Measurements from ENCODE around the gene NDUFS8.
"Not testable (repeated sequence)": the region's sequence is repeated elsewhere in the genome, so short reads cannot be mapped to it uniquely, and the experiment has no call there.

The NDUFS8 gene

DNA sequence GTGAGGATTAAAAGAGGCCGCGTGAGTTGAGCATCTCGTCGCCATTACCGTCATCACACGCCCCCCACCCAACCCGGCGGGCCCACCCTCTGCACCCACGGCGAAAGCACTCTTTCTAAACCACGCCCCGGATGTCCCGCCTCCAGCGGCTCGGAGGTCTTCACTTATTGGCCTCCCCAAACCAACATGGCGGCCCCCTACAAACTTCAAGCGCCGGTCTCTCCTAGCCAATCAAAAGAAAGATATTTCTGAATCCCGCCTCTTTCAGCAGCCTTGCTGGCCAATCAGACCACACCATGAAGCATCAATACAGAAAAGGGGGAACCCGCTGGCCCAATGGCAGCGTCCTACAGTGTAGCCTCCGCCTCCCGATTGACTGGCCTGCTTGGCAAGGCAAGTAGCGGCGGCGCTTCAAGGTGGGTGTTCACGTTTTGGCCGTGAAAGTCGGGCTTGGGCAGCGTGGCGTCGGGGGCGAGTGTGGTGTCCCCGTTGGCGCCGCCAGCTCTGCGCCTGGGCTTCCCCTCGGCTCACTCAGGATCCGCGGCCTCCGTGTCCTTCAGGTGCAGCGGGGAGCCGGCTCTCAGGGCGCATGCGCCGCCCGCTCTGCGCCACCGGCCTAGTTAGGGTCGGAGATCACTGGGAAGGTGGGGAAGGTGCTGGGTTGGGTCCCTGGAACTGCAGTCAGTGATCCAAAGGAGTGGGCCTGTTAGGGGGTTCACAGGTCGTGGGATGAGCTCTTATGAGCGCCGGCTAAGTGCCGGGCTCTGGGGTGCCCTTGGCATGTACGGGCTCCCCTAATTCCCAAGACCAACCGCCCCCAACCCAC lies at the start of gene NDUFS8:
Gene NDUFS8 (plus strand): TSS at position 364 of the 826 bp plus-strand sequence. CDS start 1,471 bp downstream, outside the sequence.
- H3K4me3 ChIP-seq (ENCODE audit: low read length, poor library complexity, severe bottlenecking), result peak within 1 kb of the TSS; percentile 100
- peak within 1 kb of the TSS; percentile 90 for H2AFZ ChIP-seq (ENCODE audit: low read length)
- peaks cover 43% of the 10 kb centered on the region for H3K79me2 ChIP-seq (ENCODE audit: insufficient read depth, low read length)
- no peaks in the 10 kb centered on the region for H3K27me3 ChIP-seq (ENCODE audit: insufficient read depth, low read length, poor library complexity, severe bottlenecking)
- TF ChIP-seq, protein P1, sequence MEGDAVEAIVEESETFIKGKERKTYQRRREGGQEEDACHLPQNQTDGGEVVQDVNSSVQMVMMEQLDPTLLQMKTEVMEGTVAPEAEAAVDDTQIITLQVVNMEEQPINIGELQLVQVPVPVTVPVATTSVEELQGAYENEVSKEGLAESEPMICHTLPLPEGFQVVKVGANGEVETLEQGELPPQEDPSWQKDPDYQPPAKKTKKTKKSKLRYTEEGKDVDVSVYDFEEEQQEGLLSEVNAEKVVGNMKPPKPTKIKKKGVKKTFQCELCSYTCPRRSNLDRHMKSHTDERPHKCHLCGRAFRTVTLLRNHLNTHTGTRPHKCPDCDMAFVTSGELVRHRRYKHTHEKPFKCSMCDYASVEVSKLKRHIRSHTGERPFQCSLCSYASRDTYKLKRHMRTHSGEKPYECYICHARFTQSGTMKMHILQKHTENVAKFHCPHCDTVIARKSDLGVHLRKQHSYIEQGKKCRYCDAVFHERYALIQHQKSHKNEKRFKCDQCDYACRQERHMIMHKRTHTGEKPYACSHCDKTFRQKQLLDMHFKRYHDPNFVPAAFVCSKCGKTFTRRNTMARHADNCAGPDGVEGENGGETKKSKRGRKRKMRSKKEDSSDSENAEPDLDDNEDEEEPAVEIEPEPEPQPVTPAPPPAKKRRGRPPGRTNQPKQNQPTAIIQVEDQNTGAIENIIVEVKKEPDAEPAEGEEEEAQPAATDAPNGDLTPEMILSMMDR (conservative IDR thresholded peaks at IDR 0.05; ENCODE audit: low read length), result no peak
- no peak for TF ChIP-seq EZH2phosphoT487 (IDR thresholded peaks at IDR 0.05; ENCODE audit: borderline replicate concordance)
- H3K9ac ChIP-seq (ENCODE audit: low read depth, low read length, poor library complexity, severe bottlenecking), result peak within 1 kb of the TSS; percentile 99
- H3K4me1 ChIP-seq (ENCODE audit: insufficient read depth, low read length, poor library complexity, severe bottlenecking), result peaks cover 27% of the 10 kb centered on the region
- H4K20me1 ChIP-seq (ENCODE audit: insufficient read depth, low read length, poor library complexity, severe bottlenecking), result peaks cover 8% of the 10 kb centered on the region
- no peaks in the 10 kb centered on the region for H3K9me3 ChIP-seq (ENCODE audit: insufficient read depth, low read depth, low read length)
- peak within 1 kb of the TSS; percentile 96 for H3K4me2 ChIP-seq (ENCODE audit: low read depth, low read length, poor library complexity, severe bottlenecking)
- no peaks in the 10 kb centered on the region for H3K9me2 ChIP-seq (replicated peaks; ENCODE audit: low read depth, low read length)
- H3F3A ChIP-seq (ENCODE audit: low read depth), result no peaks in the 10 kb centered on the region
- peaks cover 4% of the 10 kb centered on the region; the same call in 1 of the 2 replicates for H3K36me3 ChIP-seq (ENCODE audit: insufficient read depth, low read length)

DNA sequence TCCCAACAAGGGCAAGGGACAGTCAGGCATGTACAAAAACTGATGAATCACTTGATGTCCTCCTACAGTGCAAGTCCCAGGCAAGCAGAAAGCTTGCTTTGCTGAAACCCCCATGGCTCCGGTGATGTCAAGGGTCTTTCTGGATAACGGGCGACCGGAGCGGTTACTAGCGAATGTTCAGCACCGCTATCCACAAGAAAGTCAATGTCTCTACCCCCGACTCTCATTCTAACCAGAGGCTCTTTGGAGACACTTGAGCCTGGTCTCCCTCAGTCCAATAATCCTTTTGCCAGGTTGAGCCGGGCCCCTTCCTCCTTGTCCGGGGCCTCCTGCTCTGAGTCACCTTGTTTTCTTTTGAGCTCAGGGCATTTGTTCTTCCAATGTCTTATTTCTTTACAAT lies 49.3 kb upstream of the NDUFS8 start:
- H3K4me3 ChIP-seq (ENCODE audit: low read length, poor library complexity, severe bottlenecking); H3K4me1 ChIP-seq (ENCODE audit: insufficient read depth, low read length, poor library complexity, severe bottlenecking); H3K9me2 ChIP-seq (replicated peaks; ENCODE audit: low read depth, low read length); H3K36me3 ChIP-seq (ENCODE audit: insufficient read depth, low read length); H3K9ac ChIP-seq (ENCODE audit: low read depth, low read length, poor library complexity, severe bottlenecking); H2AFZ ChIP-seq (ENCODE audit: low read length); H3K79me2 ChIP-seq (ENCODE audit: insufficient read depth, low read length); H3K27me3 ChIP-seq (ENCODE audit: insufficient read depth, low read length, poor library complexity, severe bottlenecking); H3F3A ChIP-seq (ENCODE audit: low read depth); H3K4me2 ChIP-seq (ENCODE audit: low read depth, low read length, poor library complexity, severe bottlenecking); H3K9me3 ChIP-seq (ENCODE audit: insufficient read depth, low read depth, low read length); H4K20me1 ChIP-seq (ENCODE audit: insufficient read depth, low read length, poor library complexity, severe bottlenecking): not testable (repeated sequence)

DNA sequence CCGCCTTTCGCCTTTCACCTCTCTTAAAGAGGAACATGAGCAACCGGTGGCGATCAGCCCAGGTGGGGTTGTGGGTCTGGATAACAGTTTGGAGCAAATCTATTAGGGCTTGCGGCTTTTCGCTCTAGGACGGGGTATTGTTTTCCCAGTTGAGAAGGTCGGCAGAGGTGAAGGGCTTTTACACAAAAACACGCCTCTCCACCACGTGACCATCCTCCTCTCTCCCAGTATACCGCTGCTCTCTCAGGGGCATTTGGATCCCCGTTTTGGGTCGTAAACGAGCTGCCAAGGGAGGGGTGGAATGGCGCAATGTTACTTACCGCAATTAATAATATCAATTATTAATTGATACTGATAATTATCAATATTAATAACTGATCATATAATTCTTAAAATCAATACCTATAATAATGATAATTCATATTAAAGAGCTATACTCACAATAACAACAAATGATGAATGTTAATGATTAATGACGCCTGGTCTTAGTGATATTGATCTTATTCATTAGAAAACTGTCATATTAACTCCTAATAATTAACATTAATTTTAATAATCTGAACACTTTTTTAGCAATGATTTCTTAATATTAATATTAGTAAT lies 48.1 kb upstream of the NDUFS8 start:
- not testable (repeated sequence) for H3K4me1 ChIP-seq (ENCODE audit: insufficient read depth, low read length, poor library complexity, severe bottlenecking); H3K36me3 ChIP-seq (ENCODE audit: insufficient read depth, low read length); H3K79me2 ChIP-seq (ENCODE audit: insufficient read depth, low read length); H4K20me1 ChIP-seq (ENCODE audit: insufficient read depth, low read length, poor library complexity, severe bottlenecking); H3K9ac ChIP-seq (ENCODE audit: low read depth, low read length, poor library complexity, severe bottlenecking); H3K9me3 ChIP-seq (ENCODE audit: insufficient read depth, low read depth, low read length); H2AFZ ChIP-seq (ENCODE audit: low read length); H3K4me2 ChIP-seq (ENCODE audit: low read depth, low read length, poor library complexity, severe bottlenecking); H3K4me3 ChIP-seq (ENCODE audit: low read length, poor library complexity, severe bottlenecking); H3K9me2 ChIP-seq (replicated peaks; ENCODE audit: low read depth, low read length); H3F3A ChIP-seq (ENCODE audit: low read depth); H3K27me3 ChIP-seq (ENCODE audit: insufficient read depth, low read length, poor library complexity, severe bottlenecking)

DNA sequence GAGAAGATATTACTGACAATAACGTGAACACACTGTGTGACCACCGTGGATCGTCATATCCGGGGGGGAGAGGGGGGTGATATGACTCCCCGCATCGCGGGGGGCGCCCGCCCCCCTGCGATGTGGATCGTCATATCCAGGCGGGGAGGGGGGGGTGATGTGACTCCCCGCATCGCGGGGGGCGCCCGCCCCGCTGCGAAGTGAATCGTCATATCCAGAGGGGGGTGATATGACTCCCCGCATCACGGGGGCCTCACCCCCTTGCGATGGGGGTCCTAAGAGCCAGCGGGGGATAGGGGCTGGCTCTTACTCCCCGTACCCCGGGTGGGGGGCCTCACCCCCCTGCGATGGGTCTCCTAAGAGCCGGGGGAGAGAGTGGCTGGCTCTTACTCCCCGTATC lies 46.5 kb upstream of the NDUFS8 start:
- no peak overlapping the region for H3K4me3 ChIP-seq (ENCODE audit: low read length, poor library complexity, severe bottlenecking)
- TF ChIP-seq, protein P1 (conservative IDR thresholded peaks at IDR 0.05; ENCODE audit: low read length), result no peak
- no peak for TF ChIP-seq EZH2phosphoT487 (IDR thresholded peaks at IDR 0.05; ENCODE audit: borderline replicate concordance)
- H3K4me1 ChIP-seq (ENCODE audit: insufficient read depth, low read length, poor library complexity, severe bottlenecking), result no peaks in the 10 kb centered on the region
- H3K79me2 ChIP-seq (ENCODE audit: insufficient read depth, low read length), result no peaks in the 10 kb centered on the region
- H3K9me3 ChIP-seq (ENCODE audit: insufficient read depth, low read depth, low read length), result no peaks in the 10 kb centered on the region
- no peak overlapping the region for H3K4me2 ChIP-seq (ENCODE audit: low read depth, low read length, poor library complexity, severe bottlenecking)
- H3K27me3 ChIP-seq (ENCODE audit: insufficient read depth, low read length, poor library complexity, severe bottlenecking), result no peaks in the 10 kb centered on the region
- no peaks in the 10 kb centered on the region for H3K9me2 ChIP-seq (replicated peaks; ENCODE audit: low read depth, low read length)
- no peak overlapping the region for H3K9ac ChIP-seq (ENCODE audit: low read depth, low read length, poor library complexity, severe bottlenecking)
- H4K20me1 ChIP-seq (ENCODE audit: insufficient read depth, low read length, poor library complexity, severe bottlenecking), result no peaks in the 10 kb centered on the region
- no peak overlapping the region for H2AFZ ChIP-seq (ENCODE audit: low read length)
- H3F3A ChIP-seq (ENCODE audit: low read depth), result no peaks in the 10 kb centered on the region
- no peaks in the 10 kb centered on the region for H3K36me3 ChIP-seq (ENCODE audit: insufficient read depth, low read length)

DNA sequence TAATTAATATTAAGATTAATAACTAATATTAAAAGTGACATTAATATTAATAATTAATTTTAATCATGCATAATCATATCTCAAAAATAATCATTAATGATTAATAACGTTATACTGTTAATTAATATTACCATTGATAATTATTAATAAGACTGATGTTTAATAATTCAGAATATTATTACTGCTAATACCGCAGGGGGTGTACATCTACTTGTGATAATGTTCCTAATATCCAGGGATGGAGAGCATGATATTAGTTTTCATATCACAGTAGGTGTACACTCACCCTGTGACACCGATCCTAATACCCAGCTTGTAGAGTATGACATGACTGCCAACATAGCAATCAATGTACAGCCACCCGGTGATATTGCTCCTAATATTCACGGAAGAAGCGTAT lies 45.2 kb upstream of the NDUFS8 start:
- H3F3A ChIP-seq (ENCODE audit: low read depth); H3K9me2 ChIP-seq (replicated peaks; ENCODE audit: low read depth, low read length); H2AFZ ChIP-seq (ENCODE audit: low read length); H3K36me3 ChIP-seq (ENCODE audit: insufficient read depth, low read length); H4K20me1 ChIP-seq (ENCODE audit: insufficient read depth, low read length, poor library complexity, severe bottlenecking); H3K4me2 ChIP-seq (ENCODE audit: low read depth, low read length, poor library complexity, severe bottlenecking); H3K9ac ChIP-seq (ENCODE audit: low read depth, low read length, poor library complexity, severe bottlenecking); H3K9me3 ChIP-seq (ENCODE audit: insufficient read depth, low read depth, low read length); H3K79me2 ChIP-seq (ENCODE audit: insufficient read depth, low read length); H3K27me3 ChIP-seq (ENCODE audit: insufficient read depth, low read length, poor library complexity, severe bottlenecking); H3K4me3 ChIP-seq (ENCODE audit: low read length, poor library complexity, severe bottlenecking); H3K4me1 ChIP-seq (ENCODE audit: insufficient read depth, low read length, poor library complexity, severe bottlenecking): not testable (repeated sequence)
